ENCODE results near the gene MAPRE2.

MAPRE2 gene

DNA sequence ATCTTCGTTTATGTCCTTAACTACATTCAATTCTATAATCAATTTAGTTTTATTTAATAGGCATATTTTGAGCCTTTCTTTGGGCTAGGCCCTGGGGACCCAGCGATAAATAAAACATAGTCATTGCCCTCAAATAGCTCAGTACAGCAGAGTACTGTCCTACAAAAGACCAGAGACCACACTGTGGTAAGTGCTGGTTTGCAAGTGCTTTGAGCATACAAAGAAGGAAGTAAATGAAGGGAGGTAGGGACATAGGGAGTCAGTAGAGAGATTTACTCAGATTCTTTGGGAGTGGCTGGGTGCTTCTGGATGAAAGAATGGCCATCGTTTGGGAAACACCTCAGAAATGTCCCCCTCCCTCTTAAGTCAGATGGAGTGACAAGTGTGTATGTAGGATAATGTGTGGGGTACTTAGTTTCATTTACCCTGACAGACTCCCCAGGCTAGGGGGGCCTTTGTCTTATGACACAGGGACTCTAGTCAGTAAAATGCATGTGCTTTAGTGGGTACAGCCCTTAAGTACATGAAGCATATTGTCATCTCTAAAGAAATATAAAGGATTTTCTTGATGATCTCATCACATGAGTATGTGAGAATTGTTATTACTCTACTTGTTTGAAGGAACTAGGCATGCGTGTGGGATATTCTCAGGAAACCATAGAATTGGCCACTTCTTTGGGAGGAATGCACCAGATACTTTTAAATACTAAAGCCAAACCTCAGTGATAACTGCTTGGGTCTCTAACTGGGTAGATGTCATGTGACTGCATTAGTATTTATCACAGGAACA, 35.1 kb downstream of the MAPRE2 start:
- peak; percentile 93 for DNase-seq (ENCODE audit: low read depth)
- TF ChIP-seq, protein P1, sequence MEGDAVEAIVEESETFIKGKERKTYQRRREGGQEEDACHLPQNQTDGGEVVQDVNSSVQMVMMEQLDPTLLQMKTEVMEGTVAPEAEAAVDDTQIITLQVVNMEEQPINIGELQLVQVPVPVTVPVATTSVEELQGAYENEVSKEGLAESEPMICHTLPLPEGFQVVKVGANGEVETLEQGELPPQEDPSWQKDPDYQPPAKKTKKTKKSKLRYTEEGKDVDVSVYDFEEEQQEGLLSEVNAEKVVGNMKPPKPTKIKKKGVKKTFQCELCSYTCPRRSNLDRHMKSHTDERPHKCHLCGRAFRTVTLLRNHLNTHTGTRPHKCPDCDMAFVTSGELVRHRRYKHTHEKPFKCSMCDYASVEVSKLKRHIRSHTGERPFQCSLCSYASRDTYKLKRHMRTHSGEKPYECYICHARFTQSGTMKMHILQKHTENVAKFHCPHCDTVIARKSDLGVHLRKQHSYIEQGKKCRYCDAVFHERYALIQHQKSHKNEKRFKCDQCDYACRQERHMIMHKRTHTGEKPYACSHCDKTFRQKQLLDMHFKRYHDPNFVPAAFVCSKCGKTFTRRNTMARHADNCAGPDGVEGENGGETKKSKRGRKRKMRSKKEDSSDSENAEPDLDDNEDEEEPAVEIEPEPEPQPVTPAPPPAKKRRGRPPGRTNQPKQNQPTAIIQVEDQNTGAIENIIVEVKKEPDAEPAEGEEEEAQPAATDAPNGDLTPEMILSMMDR (conservative IDR thresholded peaks at IDR 0.05; ENCODE audit: low read depth, low read length) = no peak
- H3K4me3 ChIP-seq (ENCODE audit: low read depth, low read length) = no peak overlapping the region

DNA sequence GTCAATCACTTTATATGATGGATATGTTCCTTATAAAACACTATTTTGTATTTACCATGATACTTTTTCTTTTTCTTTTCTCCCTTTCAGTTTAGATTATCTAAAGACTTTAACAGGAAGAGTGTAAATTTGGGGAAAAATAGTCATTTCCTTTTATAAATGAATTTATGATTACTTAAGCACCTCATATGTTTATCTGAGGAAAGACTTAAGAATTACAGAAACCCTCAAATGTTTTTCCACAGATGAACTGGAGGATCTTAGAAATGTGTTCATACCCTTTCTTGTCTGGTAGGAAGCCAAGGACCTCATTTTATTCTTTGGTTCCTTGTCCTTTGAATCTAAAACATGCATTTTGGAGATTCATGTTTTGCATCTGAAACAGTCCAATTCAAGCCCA, 36.7 kb downstream of the MAPRE2 start:
- no peak overlapping the region for H3K4me3 ChIP-seq (ENCODE audit: low read depth, low read length)
- peak; percentile 21 for DNase-seq (ENCODE audit: low read depth)
- TF ChIP-seq, protein P1 (conservative IDR thresholded peaks at IDR 0.05; ENCODE audit: low read depth, low read length) = no peak

DNA sequence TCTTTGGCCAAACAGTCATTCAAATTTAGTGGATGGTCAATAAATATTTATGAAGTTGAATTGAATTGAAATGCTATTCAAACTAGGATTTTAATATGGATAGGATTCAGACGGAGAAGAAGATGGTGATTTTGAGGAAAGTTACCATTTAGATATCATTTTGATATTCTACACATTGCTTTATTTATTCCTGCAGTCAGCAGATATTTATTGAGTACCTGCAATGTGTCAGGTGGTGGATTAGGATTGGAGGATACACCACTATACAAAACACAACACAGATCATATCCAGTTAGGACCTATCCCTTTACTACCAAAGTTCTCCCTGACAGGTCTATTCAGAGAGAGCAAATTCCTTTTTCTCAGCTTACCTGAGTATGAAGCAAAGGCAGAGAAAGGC, 38.8 kb downstream of the MAPRE2 start:
- DNase-seq (ENCODE audit: low read depth) = no peak
- TF ChIP-seq, protein P1 (conservative IDR thresholded peaks at IDR 0.05; ENCODE audit: low read depth, low read length) = no peak
- no peak overlapping the region for H3K4me3 ChIP-seq (ENCODE audit: low read depth, low read length)

DNA sequence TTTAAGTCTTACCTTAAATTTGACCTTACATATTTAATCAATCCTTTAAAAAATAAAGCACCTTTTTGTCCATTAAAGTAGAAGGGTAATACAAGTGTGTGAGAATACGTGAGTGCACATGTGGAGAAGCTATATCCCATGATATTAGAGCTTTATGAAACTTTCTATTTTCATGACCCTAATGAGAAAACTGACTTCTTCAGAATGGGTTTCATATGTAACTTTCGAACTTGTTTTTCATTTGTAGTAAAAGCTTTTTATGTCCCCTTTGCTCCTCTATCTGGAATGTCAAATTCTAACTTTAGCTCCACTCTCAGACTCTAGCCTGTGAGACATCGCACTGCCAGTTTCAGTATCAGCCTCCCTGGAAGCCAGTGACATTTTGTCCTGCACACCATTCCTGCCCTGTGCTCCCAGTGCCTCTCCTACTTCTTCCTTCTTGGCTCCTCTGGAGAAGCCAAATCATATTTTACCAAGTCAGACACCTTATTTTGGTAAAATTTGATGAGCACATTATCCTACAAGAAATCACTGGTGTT, 42.0 kb downstream of the MAPRE2 start:
- H3K4me3 ChIP-seq (ENCODE audit: low read depth, low read length) = no peak overlapping the region
- no peak for DNase-seq (ENCODE audit: low read depth)
- TF ChIP-seq, protein P1 (conservative IDR thresholded peaks at IDR 0.05; ENCODE audit: low read depth, low read length) = no peak

DNA sequence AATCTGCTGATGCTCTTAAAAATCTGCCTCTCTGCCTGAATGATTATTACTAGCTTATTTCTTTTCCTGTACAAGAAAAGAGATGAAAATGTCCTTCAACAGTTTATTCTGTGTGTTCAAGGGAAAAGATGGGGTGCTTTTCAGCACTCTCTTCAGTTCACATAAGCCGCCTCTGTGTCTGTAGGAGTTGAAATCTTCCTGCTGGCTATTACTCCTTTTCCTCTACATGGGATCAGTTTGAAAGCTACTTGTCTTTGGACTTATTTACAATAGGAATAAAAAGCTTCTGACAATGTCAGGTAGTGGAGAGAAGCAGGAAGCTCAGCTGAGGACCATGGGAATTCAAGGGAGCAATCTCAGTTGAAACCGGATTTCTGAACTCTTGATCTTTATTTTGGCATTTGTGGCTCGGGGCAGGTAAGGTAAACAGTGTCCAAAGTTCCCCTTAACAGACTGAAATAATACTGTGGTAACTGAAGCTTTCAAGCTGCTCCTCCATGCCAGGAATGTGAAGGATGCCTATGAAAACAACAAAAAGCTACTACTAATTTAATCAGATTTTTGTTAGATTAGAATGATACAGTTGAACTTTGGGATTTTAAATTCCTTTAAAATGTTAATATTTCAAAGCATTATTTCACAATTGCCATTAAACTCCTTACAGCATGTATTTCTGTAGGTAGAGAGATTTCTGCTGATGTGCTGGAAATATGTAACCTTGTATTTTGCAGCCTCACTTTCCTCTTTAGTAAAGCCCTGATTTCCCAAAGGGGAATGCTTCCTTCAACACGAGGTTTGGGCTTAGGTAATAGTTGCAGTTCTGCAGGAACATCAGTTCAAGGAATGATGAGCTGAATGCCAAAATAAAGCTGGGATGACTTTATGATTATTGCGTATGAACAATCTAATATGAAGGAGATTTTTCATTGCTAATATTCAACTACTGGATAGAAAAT, 43.6 kb downstream of the MAPRE2 start:
- peak; percentile 31 for DNase-seq (ENCODE audit: low read depth)
- TF ChIP-seq, protein P1 (conservative IDR thresholded peaks at IDR 0.05; ENCODE audit: low read depth, low read length) = no peak
- no peak overlapping the region for H3K4me3 ChIP-seq (ENCODE audit: low read depth, low read length)

DNA sequence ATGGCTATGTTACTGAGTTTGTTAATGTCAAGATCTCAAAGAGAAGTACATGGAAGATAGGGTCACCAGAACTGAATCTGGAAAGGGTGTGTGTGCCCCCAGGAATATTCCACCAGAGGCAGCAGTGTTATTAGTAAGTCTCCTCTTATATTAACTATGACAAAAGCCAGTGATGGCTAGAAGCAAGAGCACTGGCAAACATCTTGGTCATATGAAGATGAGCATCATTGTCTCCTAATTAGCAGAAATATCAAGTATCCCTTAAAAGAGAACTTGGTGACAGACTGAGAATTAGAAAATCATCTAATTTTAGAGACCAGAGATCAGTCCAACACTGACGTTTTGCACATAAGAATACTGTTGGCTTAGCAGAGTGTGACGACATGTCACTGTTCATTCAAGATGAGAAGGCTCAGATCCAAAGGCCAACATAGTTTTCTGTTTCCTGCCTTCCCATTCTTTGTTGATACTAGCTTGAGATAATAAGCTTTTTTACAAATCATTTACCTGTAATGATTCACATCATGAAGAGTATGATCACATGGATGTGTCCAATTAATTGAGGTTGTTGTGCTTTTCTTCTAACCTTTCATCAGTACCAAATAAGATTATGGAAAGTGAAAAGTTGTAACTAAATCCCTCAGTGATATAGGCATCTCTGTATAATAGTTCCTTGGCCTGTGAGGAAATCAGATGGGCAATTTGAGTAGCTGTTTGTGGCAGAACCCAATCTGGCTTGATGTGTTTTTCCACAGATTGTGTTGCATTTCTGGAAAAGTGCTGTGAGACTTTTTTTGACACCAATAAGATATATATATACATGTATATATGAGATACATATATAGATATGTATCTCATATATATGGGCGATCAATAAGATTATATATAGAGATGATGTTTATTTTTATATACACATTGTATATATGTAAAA, 44.5 kb downstream of the MAPRE2 start:
- H3K4me3 ChIP-seq (ENCODE audit: low read depth, low read length) = no peak overlapping the region
- TF ChIP-seq, protein P1 (conservative IDR thresholded peaks at IDR 0.05; ENCODE audit: low read depth, low read length) = no peak
- no peak for DNase-seq (ENCODE audit: low read depth)

Data from choroid plexus epithelial cell (primary cell).